GM11168 (cell line): Measurements from ENCODE around the gene MYH10.

Source experiments
- in situ Hi-C: fragments of 300-500 bp; cut with MboI; formaldehyde crosslinking; loops from one replicate; pipeline ENCODE4 v1.12.0; 2022; ENCODE audit warnings: low sequenced_read_pairs; ENCODE audit not compliant: unreplicated experiment

The MYH10 gene

DNA sequence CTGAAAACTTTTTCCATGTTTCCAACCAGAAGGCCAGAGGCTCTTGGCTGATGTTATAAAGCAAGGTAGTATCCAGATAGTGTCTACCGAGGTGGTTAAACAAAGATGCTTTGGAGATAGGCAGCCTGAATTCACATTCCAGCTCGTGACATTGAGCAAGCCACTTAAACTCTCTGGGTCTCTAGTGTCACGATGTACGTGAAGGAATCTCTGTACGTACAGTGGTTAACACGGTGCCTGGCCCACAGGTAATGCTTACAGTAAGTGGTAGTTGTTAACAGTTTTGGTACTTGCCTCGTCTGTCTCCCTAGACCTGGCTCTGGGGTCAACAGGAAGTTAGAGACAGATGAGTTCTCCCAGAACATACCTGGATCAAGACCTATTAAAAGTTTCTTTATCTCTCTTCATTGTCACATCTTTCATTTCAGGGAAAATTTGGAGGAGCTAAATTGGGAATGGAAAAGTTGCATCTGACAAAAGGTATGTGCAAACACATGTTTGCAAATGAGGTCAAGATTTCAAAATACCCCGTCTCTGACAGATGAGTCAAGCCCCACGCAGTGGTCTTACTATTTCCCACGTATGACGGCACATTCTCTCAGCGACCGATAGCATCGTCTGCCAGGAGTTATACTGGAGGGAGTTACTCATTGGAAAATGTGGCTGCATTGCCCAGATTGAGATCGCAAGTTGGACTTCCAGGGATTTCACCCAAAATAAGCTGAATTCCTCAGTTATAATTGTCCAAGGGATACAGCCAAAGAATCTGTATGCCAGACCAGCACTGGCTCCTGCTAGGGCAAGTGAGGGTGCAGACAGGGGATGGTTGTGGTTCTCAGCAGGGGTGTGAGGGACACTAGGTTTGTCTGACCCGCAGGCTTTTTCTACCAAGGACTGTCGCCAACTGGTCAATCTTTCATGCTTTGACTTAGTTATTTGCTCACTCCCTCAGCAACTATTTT lies 18.9 kb upstream of the MYH10 start:
- in situ Hi-C loops: no loop called here

DNA sequence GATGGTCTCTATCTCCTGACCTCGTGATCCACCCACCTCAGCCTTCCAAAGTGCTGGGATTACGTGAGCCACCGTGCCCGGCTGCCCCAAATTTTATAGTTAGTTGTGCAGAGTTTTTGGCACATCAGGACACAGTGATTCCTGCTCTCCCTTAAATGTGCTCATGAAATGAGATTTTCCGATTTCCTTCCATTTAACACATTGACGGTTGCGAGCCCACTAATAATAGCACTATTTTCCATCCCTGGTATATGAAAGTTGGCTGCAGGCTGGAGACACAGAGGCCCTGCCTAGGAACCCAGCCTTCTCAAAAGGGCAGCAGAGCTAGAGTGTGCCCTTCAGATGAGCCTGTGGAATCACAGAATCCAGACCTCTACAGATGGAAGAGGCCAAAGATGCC lies 17.4 kb upstream of the MYH10 start:
- in situ Hi-C loops: no loop called here

DNA sequence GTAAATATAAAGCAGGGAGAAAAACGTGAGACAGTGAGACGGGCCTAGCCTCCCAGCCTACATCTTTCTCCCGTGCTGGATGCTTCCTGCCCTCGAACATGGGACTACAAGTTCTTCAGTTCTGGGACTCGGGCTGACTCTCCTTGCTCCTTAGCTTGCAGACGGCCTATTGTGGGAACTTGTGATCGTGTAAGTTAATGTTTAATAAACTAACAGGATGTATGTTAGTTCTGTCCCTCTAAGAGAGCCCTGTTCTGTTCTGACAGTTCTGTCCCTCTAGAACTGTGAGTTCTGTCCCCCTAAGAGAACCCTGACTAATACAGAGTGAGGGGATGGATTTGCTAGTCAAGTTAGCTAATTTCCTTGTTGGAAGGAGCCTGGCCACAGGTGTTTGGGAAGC lies 16.7 kb upstream of the MYH10 start:
- in situ Hi-C loops: no loop called here

DNA sequence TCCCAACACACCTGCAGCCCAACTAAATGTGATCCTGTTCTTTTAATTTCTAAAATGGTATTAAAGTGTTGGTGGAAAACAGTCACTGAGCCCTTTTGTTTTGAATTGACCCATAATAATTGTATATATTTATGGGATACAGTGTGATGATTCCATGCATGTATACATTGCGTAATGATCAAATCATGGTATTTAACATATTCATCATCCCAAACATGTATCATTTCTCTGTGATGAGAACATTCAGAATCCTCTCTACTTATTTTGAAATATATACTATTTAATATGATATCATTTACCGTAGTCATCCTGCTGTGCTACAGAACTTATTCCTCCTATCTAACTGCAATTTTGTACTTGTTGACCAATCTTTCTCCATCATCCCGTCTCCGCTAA lies 14.0 kb upstream of the MYH10 start:
- in situ Hi-C loops: no loop called here

DNA sequence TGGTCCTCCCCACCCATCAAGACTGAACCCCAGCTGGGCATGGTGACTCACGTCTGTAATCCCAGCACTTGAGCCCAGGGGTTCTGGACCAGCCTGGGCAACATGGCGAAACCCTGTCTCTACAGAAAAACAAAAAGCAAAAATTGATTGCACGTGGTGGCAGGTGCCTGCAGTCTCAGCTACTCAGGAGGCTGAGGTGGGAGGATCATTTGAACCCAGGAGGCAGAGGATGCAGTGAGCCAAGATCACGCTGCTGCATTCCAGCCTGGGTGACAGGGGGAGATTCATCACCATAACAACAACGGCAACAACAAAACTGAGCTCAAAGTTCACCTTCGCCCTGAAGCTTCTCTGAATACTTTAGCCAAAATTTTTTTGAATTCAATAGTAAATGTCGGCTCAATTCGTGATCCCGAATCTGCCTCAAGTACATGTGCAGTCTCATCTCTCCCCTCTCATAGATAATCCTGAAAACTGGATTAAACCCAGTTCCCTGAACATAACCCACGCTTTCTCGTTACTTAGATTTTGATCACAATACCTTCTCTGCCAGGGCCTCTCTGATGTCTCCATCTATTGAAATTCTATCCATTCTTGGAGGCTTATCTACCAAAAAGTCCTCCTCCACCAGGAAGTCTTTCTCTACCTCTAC lies 13.5 kb upstream of the MYH10 start:
- in situ Hi-C loops: no loop called here

DNA sequence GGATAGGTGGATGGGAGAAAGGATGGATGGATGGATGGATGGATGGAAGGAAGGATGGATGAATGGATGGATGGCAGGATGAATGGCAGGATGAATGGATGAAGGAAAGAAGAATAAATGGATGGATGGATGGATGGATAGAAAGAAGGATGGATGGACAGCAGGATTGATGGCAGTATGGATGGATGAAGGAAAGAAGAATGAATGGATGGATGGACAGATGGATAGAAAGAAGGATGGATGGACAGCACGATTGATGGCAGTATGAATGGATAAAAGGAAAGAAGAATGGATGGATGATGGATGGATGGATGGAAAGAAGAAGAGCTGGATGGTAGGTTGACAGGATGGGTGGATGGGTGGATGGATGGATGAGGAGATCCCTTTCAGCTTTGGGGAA lies 9.2 kb upstream of the MYH10 start:
- in situ Hi-C loops: no loop called here

DNA sequence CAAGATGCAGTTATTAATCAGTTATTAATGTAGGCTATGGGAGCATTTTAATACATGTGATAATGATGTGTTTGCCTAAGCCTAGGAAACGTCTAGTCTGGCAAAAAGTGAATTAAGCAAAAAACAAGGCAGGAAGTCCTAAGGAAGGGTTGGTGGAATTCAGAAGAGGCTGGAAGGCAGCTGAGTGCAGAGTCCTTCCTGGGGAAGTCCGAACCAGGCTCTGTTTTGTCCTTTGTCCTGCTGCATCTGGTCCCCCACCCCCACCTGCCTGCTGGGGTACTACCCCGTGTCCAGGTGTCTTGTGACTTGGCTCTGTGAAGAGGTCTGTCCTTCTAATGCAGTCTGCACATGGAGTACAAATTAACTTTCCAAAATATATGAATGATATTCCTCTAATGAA lies 1.5 kb upstream of the MYH10 start:
- in situ Hi-C loops: no loop called here

DNA sequence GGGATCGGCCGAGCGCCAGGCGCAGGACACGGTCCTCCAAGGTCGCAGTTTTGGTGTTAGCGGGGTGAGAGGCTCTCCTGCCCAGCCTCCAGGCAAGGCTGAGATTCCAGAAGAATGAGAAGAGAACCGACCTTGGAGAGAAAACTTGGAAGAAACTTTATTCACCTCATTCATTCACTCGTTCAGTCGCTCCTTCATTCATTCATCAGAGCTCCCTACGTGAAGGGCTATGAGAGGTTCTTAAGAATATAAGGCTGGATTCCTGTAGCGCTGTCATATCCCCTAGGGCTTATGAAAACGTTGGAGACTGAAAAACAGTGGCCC lies 991 bp upstream of the MYH10 start:
- in situ Hi-C loops: no loop called here

DNA sequence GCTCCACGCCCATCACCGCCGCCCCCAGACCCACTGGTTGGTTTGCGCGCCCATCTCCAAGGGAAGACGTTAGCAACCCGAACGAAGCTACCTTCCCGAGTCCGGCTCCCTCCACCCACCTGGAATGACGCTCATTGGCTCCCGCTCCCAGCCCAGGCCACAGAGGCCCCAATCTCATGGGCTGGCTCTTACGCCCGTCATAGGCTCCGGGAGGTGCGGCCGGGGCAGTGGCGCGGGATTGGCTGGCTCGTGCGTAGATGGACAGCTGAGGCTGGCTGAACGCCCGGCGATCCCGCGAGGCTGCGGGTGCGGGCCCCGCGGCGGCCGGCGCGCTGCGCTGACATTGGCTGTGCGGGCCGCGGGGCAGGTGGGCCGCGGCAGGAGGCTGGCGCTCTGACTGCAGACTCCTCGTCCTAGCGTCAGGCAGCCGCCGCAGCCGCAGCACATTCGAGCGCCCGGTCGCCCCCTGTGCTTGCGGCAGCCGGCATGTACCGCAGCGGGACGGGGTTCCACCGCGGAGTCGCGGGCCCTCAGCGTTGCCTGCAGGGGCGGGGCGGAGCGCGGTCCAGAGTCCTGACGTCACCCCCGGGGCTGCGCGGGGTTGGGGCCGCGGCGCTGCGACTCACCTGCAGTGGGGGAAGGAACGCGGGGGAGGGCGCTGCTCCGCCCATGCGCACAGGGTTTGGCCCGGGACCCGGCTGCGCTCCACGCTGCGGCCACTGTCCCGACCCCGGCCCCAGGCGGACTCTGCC lies 453 bp upstream of the MYH10 start:
- in situ Hi-C loops: no loop called here

DNA sequence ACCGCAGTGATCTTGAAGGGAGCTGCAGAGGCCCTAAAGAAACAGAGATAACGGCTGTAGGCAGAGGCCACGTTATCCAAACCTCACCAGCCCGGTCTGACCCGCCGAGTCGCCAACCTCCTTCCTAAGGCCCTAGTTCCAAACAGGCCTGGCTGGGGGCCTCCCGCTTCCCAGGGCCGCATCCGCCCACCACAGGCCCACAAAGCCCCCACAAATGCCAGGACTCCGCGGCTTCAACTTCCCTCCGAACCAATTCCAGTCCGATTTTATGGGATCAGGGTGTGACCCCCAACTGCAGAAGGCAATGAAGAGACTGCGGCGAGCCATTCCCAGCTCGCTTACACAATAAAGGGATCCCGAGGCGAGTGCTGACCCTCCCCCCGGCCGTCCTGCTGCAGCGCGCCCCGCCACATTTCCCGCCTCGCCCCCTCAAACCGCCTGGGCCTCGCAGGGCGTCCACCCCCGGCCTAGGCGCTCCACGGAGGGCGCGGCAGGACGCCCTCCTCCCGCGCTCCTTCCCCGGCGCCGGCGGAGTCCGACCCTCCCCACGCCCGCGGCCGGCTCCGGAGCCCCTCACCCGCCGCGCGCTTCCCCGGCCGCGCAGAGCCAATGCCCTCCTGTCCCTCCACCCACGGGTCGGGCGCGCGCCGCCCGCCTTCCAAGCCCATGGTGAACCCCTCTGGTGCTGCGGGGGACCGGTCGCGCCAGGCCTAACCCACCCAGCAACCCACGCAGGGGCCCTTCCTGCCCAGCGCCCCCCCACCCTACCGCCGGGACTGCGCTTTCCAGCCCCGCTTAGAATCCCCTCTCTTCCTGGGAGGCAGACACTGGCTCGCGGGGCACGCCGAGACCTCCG lies 926 bp downstream of the MYH10 start:
- in situ Hi-C loops: no loop called here

DNA sequence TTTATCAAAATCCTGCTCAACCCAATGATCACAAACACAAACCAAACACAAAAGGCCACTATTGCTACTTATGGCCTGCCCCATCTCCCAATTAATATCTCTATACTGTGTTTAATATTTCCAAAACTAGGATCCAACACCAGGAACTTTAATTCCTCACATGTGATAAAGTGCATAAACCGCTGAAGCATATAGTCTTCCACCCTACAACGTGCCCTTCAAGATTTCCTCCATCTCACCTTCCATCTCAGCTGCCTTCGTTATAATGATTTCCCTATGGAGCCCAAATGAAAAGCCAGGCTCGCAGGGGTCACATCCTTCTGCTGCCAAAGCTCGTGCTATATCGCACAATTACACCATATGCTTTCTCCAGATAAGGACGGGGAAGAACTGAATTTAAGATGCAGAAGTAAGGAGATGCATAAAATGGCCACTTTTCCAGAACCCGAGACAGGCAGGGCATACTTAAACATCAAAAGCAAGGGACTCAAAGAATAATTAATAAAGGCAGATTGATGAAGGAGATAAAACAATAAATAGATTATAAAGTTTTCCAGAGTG lies 1.8 kb downstream of the MYH10 start:
- in situ Hi-C loops: no loop called here

DNA sequence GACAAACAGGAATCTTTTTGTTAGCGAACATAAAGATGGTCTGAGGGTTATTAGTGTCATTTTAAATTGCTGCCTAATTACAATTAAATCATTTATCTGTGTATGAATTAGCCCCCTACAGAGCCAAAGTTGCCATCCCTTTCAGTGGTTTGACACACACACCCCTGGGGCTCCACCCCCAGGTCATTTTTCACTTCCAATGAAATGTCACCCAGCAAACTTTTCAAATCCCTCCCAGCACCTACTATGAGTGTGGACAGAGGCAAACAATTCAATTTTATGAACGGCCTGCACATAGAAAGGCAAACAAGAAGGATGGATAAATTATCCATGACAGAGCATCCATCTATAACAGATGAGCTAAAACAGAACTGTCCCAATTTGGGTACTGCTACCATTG lies 2.4 kb downstream of the MYH10 start:
- in situ Hi-C loops: no loop called here

DNA sequence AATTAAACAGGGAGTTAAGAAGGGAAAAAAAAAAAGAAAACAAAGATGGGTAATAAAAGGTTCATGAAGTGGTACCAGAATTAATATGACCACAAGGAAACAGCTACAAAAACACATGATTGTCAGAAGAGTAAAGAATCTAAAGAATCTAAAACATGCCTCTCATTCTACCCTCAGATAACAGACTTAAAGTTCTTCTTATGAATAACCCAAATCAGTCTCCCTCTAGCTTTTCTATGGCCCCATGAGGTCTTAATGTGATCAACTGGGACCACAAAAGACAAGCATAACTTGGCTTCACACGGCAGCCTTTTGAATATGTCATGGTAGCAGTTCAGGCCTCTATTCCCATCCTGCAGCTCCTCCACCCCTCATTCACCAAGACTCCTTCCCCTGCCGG lies 6.9 kb downstream of the MYH10 start:
- in situ Hi-C loops: no loop called here

DNA sequence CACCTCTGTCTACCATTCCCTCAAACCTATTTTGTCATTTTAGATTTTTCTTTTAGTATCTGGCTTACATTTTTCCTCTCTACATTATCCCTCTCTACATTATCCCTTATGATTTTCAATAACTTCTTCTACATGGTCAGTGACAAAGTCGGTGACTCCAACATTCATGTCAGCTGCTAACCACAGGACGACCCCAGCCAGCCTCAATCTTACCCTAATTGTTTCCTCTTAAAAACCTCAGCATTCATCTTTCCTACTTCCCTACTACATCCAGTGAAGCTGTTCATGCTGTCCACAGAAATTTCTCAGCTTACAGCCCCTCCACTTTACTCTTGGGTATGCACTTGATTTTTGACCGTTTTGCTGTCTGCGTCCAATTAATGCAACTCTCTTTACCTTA lies 8.3 kb downstream of the MYH10 start:
- in situ Hi-C loops: no loop called here

DNA sequence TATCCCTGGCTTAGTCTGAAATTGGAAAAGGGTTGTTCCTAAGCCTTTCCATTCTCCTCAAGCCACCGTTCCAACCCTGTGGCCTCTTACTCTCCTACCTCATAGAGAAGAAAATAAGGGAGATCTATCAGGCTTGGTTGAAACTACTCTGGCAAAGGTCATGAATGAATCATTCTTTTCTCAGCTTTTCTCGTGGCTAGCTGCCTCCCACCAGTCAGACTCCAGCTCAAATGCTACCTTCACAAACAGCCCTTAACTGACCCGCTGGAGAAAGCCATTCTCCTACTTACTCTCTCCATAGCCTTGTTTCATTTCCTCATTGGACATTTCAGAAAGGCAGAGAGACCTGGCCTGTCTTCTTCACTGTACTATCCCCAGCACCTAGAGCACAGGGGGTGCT lies 8.9 kb downstream of the MYH10 start:
- in situ Hi-C loops: no loop called here

DNA sequence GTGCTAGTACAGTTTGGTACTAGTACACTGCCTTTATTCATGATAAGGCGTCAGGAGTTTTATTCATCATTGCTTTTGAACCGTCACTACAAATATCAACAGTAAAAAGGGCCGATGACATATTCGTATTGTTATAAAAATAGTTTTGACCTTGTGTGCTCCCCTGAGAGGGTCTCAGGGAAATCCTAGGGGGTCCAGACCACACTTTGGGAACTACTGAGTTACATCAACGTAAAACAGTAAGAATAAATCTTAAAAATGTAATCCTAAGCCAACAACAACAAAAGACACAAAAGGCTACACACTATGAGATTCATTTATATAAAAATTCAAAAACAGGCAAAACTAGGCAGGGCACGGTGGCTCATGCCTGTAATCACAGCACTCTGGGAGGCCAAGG lies 11.2 kb downstream of the MYH10 start:
- in situ Hi-C loops: no loop called here

DNA sequence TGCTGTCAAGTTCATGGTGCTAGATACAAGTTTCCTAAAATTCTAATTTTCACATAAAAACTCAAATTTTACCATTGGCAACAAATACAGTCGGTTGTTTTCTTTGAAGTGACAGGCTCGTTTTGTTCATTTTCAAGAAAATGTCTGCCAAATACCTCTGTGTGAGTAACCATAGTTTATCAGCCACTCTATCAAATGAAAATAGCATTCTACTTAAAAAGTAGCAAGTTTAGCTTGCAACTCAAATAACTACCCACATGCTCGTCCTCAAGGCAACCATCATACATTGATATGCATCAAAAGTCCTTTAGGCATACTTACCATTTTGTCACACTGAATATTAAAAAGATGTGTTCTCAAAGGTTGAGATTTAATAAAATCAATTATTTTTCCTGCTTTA lies 11.7 kb downstream of the MYH10 start:
- in situ Hi-C loops: no loop called here

DNA sequence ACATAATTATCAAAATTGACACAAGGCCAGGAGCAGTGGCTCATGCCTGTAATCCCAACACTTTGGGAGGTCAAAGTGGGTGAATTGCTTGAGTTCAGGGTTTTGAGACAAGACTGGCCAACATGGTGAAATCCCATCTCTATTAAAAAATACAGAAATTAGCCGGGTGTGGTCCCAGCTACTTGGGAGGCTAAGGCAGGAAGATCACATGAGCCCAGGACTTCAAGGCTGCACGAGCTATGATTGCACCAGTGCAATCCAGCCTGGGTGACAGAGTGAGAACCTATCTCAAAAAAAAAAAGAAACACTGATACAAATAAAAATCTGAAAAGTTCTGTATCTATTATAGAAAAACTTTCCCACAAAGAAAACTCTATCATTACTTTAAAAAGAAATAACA lies 15.5 kb downstream of the MYH10 start:
- in situ Hi-C loops: no loop called here

DNA sequence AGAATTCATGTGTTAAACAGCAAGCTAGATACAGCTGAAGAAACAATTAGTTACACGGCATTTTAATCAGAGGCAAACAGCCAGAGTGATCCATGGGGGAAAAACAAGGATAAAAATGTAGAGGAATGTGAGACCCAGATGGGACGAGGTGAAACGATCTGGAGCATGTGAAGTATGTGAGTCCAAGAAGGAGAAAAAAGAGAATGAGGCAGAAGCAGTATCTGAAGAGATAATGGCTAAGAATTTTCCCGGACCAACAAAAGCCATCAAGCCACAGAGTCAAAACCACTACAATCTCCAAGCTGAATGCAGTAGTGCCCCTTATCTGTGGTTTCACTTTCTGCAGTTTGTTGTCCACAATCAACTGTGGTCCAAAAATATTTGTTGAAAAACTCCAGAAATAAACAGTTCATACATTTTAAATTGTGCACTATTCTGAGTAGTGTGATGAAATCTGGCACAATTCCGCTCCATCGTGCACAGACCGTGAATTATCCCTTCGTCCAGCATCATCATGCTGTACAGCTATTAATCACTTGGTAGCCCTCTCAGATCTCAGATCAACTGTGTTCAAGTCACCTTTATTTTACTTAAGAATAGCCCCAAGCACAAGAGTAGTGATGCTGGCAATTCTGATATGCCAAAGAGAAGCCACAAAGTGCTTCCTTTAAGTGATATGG lies 18.8 kb downstream of the MYH10 start:
- in situ Hi-C loops: no loop called here

DNA sequence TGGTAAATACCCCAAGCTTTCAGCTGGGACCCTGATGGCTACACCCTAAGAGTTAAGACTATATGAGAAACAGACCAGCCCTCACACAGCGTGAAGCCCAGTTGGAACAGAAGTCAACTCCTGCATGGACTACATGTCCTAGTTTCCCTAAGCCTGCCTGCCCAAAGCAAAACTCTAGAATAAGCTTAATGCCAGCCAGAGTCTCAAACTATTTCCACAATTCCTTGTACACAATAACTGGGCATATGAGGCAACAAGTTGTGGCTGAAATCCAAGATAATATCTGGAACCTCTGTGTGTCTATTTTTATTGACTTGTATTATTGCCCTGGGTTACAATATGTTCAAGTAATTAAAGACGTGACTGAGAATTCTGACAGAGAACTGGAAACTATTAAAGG lies 19.4 kb downstream of the MYH10 start:
- in situ Hi-C loops: no loop called here
